ENCODE data around the gene DHODH. TPM values are rescaled to one million over a fixed set of nuclear protein-coding genes. Genes with fewer than 3 reads are reported as not detected.
"Not testable (repeated sequence)": the region's sequence is repeated elsewhere in the genome, so short reads cannot be mapped to it uniquely, and the experiment has no call there.

Gene DHODH
- total and polyA plus RNA-seq, 2 of the 8 experiments (the other 6 are each of a cell fraction or from before 2014, with no cell fraction given), result 9.1 to 19.4 TPM

GRCh38 chr16:72055911-72056310 lies 47.4 kb downstream of the DHODH start (continued):
- TF ChIP-seq, protein P1, sequence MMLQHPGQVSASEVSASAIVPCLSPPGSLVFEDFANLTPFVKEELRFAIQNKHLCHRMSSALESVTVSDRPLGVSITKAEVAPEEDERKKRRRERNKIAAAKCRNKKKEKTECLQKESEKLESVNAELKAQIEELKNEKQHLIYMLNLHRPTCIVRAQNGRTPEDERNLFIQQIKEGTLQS (IDR thresholded peaks at IDR 0.05; ENCODE audit: insufficient read depth, low read depth, low read length), result no peak
- TF ChIP-seq TCF12 (IDR thresholded peaks at IDR 0.05; ENCODE audit: low read depth, low read length) (no peak), MAFK (IDR thresholded peaks at IDR 0.05; ENCODE audit: low read depth, low read length) (no peak)

- H2BK120ac ChIP-seq (replicated peaks; ENCODE audit: low read depth, low read length); H3K36me3 ChIP-seq (ENCODE audit: control insufficient read depth in 2 of 4, insufficient read depth in 4 of 4, low read length in 3 of 4); H3K79me1 ChIP-seq (ENCODE audit: low read depth, low read length); H4K5ac ChIP-seq (ENCODE audit: insufficient read length, low read depth, low read length); CTCF ChIA-PET (ENCODE audit: partially characterized antibody); H3K4me2 ChIP-seq (ENCODE audit: insufficient read depth in 1 of 2, low read depth in 2 of 2, low read length in 2 of 2); H3K23ac ChIP-seq (ENCODE audit: insufficient read length); H2AK5ac ChIP-seq (ENCODE audit: low read depth, low read length); H2BK5ac ChIP-seq (ENCODE audit: low read depth, low read length); H3K14ac ChIP-seq (ENCODE audit: insufficient read length); FAIRE-seq; H3K4ac ChIP-seq (replicated peaks; ENCODE audit: insufficient read length, low read depth, low read length); H4K8ac ChIP-seq (ENCODE audit: extremely low read depth, insufficient read depth, low read length); H3K9ac ChIP-seq (replicated peaks in 1 of 4; ENCODE audit: extremely low read depth in 1 of 4, low read depth in 3 of 4, low read length in 3 of 4); POLR2A ChIA-PET (ENCODE audit: partially characterized antibody); H3K9me3 ChIP-seq (ENCODE audit: insufficient read depth in 2 of 2, low read depth in 1 of 2, low read length in 1 of 2); H3K56ac ChIP-seq (replicated peaks; ENCODE audit: insufficient read length, low read depth, low read length); H2AFZ ChIP-seq (ENCODE audit: low read length); H3K4me1 ChIP-seq (replicated peaks in 1 of 4; ENCODE audit: control insufficient read depth in 3 of 4, insufficient read depth in 4 of 4, low read length in 3 of 4); H3K4me3 ChIP-seq (ENCODE audit: extremely low read depth in 1 of 4, insufficient read depth in 2 of 4, low read depth in 3 of 4, low read length in 4 of 4); H3K27ac ChIP-seq (ENCODE audit: low read depth, low read length); H4K20me1 ChIP-seq (replicated peaks in 1 of 2; ENCODE audit: control insufficient read depth in 1 of 2, insufficient read depth in 2 of 2, low read length in 2 of 2); H2BK20ac ChIP-seq (ENCODE audit: low read length); H3K18ac ChIP-seq (ENCODE audit: extremely low read depth, low read length); H3K27me3 ChIP-seq (replicated peaks in 1 of 4; ENCODE audit: control insufficient read depth in 3 of 4, extremely low read depth in 1 of 4, insufficient read depth in 3 of 4, low read length in 3 of 4); H2BK15ac ChIP-seq (ENCODE audit: low read length); H4K91ac ChIP-seq (replicated peaks; ENCODE audit: insufficient read length, low read length); H3K23me2 ChIP-seq (ENCODE audit: low read depth, low read length); H3K79me2 ChIP-seq (ENCODE audit: control insufficient read depth in 1 of 2, insufficient read depth in 2 of 2, low read length in 2 of 2); DNase-seq (ENCODE audit: low read depth in 1 of 2, low spot score in 2 of 2); H2BK12ac ChIP-seq (ENCODE audit: low read depth, low read length): not testable (repeated sequence)
- no CpG with 5 or more reads among the region's 6 CpGs for WGBS, 2 experiments (ENCODE audit: extremely low coverage in 1 of 2, insufficient coverage in 1 of 2, insufficient read length in 1 of 2, insufficient replicate concordance in 2 of 2, low coverage in 1 of 2, low lambda C conversion rate in 2 of 2, missing lambda C conversion rate in 1 of 2)
Observed at GRCh38 chr16:72057313-72057712, 48.8 kb downstream of the DHODH start.
